Testis (tissue), 2 donors: ENCODE data around the gene RPL36.

Experiments
- CTCF ChIP-seq, 3 experiments: fragments of 450-650 bp in 2 of 3; fragments of 200-600 bp in 1 of 3; sonication (generic) in 1 of 3; IDR thresholded peaks; one replicate each; pipeline ENCODE4 v1.5.1; 2016 to 2019; ENCODE audit warnings: antibody characterized with exemption in 3 of 3, mild to moderate bottlenecking in 2 of 3, moderate library complexity in 1 of 3
- POLR2A ChIP-seq: fragments of 450-650 bp; IDR thresholded peaks from one replicate; pipeline ENCODE4 v1.6.1; 2017; ENCODE audit warnings: antibody characterized with exemption, mild to moderate bottlenecking, moderate library complexity

GRCh38 chr19:5686326-5686646 lies 3.8 kb upstream of the RPL36 start:
- no peak for TF ChIP-seq CTCF (IDR thresholded peaks at IDR 0.05)
- no peak for TF ChIP-seq POLR2A
